ENCODE results near the gene LRBA.

LRBA gene

GRCh38 chr4:150648123-150648522, 367.0 kb downstream of the LRBA start:
- H3K79me1 ChIP-seq (replicated peaks; ENCODE audit: low read length, poor library complexity, severe bottlenecking) = peaks cover 1% of the 10 kb centered on the region
- H2AK5ac ChIP-seq (ENCODE audit: low read length, severe bottlenecking) = no peak overlapping the region
- H3K9me3 ChIP-seq (ENCODE audit: control insufficient read depth, low read length) = no peaks in the 10 kb centered on the region
- H3K4me2 ChIP-seq (ENCODE audit: low read length, poor library complexity, severe bottlenecking) = no peak overlapping the region
- H3K14ac ChIP-seq (ENCODE audit: low read length in 2 of 2) = no peak overlapping the region
- no peak overlapping the region for H2BK12ac ChIP-seq (ENCODE audit: low read length in 2 of 2)
- H4K91ac ChIP-seq (ENCODE audit: low read length) = no peak overlapping the region
- no peak for DNase-seq
- H2BK120ac ChIP-seq (ENCODE audit: low read depth, low read length) = no peak overlapping the region
- no peak overlapping the region for H4K8ac ChIP-seq (ENCODE audit: low read length)
- no peaks in the 10 kb centered on the region for H3K36me3 ChIP-seq (ENCODE audit: control insufficient read depth in 1 of 2, insufficient read depth in 2 of 2, low read depth in 1 of 2, low read length in 2 of 2)
- H3K27ac ChIP-seq (ENCODE audit: low read length, poor library complexity, severe bottlenecking) = no peak overlapping the region
- no peak overlapping the region for H3K18ac ChIP-seq (ENCODE audit: low read depth in 1 of 2, low read length in 2 of 2)
- H2BK5ac ChIP-seq (ENCODE audit: low read depth, low read length, poor library complexity, severe bottlenecking) = no peak overlapping the region
- H2AFZ ChIP-seq (ENCODE audit: low read depth, low read length) = no peak overlapping the region
- 100% methylated on average over 1 of the region's 3 CpGs for WGBS
- peaks cover 1% of the 10 kb centered on the region for H3K4me1 ChIP-seq (ENCODE audit: control insufficient read depth, insufficient read depth, low read depth, low read length)
- no peaks in the 10 kb centered on the region for H3K27me3 ChIP-seq (ENCODE audit: control insufficient read depth in 1 of 2, insufficient read depth in 1 of 2, low read length in 2 of 2)
- no peak overlapping the region for H3K4me3 ChIP-seq (ENCODE audit: insufficient read depth in 1 of 2, low read depth in 1 of 2, low read length in 2 of 2)
- no peak overlapping the region for H3K9ac ChIP-seq (ENCODE audit: low read length)
- H3K23ac ChIP-seq (ENCODE audit: low read length in 2 of 2) = no peak overlapping the region
- no peak overlapping the region for H2BK15ac ChIP-seq (ENCODE audit: low read depth, poor library complexity, severe bottlenecking)
- no peak overlapping the region for H3K4ac ChIP-seq (ENCODE audit: low read depth in 1 of 2, low read length in 2 of 2)

- Histone ChIP-seq H3K4me1 (ENCODE audit: control insufficient read depth, insufficient read depth, low read depth, low read length) (peaks cover 1% of the 10 kb centered on the region), H3K27ac (ENCODE audit: low read length, poor library complexity, severe bottlenecking) (no peak overlapping the region), H3K23ac (ENCODE audit: low read length in 2 of 2) (no peak overlapping the region), H3K4ac (ENCODE audit: low read depth in 1 of 2, low read length in 2 of 2) (no peak overlapping the region), H2BK5ac (ENCODE audit: low read depth, low read length, poor library complexity, severe bottlenecking) (no peak overlapping the region), H2AK5ac (ENCODE audit: low read length, severe bottlenecking) (no peak overlapping the region), H2AFZ (ENCODE audit: low read depth, low read length) (no peak overlapping the region), H3K9ac (ENCODE audit: low read length) (no peak overlapping the region), H4K91ac (ENCODE audit: low read length) (no peak overlapping the region), H3K4me3 (ENCODE audit: insufficient read depth in 1 of 2, low read depth in 1 of 2, low read length in 2 of 2) (no peak overlapping the region), H3K79me1 (replicated peaks; ENCODE audit: low read length, poor library complexity, severe bottlenecking) (peaks cover 1% of the 10 kb centered on the region), H3K4me2 (ENCODE audit: low read length, poor library complexity, severe bottlenecking) (no peak overlapping the region), H4K8ac (ENCODE audit: low read length) (no peak overlapping the region), H3K9me3 (ENCODE audit: control insufficient read depth, low read length) (no peaks in the 10 kb centered on the region), H3K14ac (ENCODE audit: low read length in 2 of 2) (no peak overlapping the region), H2BK12ac (ENCODE audit: low read length in 2 of 2) (no peak overlapping the region), H3K36me3 (ENCODE audit: control insufficient read depth in 1 of 2, insufficient read depth in 2 of 2, low read depth in 1 of 2, low read length in 2 of 2) (no peaks in the 10 kb centered on the region), H3K27me3 (ENCODE audit: control insufficient read depth in 1 of 2, insufficient read depth in 1 of 2, low read length in 2 of 2) (no peaks in the 10 kb centered on the region), H2BK15ac (ENCODE audit: low read depth, poor library complexity, severe bottlenecking) (no peak overlapping the region), H2BK120ac (ENCODE audit: low read depth, low read length) (no peak overlapping the region), H3K18ac (ENCODE audit: low read depth in 1 of 2, low read length in 2 of 2) (no peak overlapping the region)
- DNase-seq = no peak
- no CpG with 5 or more reads among the region's 1 CpG for WGBS
Observed at GRCh38 chr4:150647008-150647407, 368.1 kb downstream of the LRBA start.

GRCh38 chr4:150641612-150642011, 373.5 kb downstream of the LRBA start:
- Histone ChIP-seq H3K9ac (ENCODE audit: low read length) (no peak overlapping the region), H4K91ac (ENCODE audit: low read length) (no peak overlapping the region), H2BK5ac (ENCODE audit: low read depth, low read length, poor library complexity, severe bottlenecking) (no peak overlapping the region), H3K36me3 (ENCODE audit: control insufficient read depth in 1 of 2, insufficient read depth in 2 of 2, low read depth in 1 of 2, low read length in 2 of 2) (no peaks in the 10 kb centered on the region), H3K14ac (ENCODE audit: low read length in 2 of 2) (no peak overlapping the region), H3K9me3 (ENCODE audit: control insufficient read depth, low read length) (peaks cover 4% of the 10 kb centered on the region), H3K27me3 (ENCODE audit: control insufficient read depth in 1 of 2, insufficient read depth in 1 of 2, low read length in 2 of 2) (no peaks in the 10 kb centered on the region), H3K4me1 (ENCODE audit: control insufficient read depth, insufficient read depth, low read depth, low read length) (no peaks in the 10 kb centered on the region), H3K27ac (ENCODE audit: low read length, poor library complexity, severe bottlenecking) (no peak overlapping the region), H3K4me2 (ENCODE audit: low read length, poor library complexity, severe bottlenecking) (no peak overlapping the region), H3K18ac (ENCODE audit: low read depth in 1 of 2, low read length in 2 of 2) (no peak overlapping the region), H2AK5ac (ENCODE audit: low read length, severe bottlenecking) (no peak overlapping the region), H3K23ac (ENCODE audit: low read length in 2 of 2) (no peak overlapping the region), H2BK12ac (ENCODE audit: low read length in 2 of 2) (no peak overlapping the region), H3K79me1 (replicated peaks; ENCODE audit: low read length, poor library complexity, severe bottlenecking) (no peaks in the 10 kb centered on the region), H2AFZ (ENCODE audit: low read depth, low read length) (no peak overlapping the region), H3K4me3 (ENCODE audit: insufficient read depth in 1 of 2, low read depth in 1 of 2, low read length in 2 of 2) (no peak overlapping the region), H4K8ac (ENCODE audit: low read length) (no peak overlapping the region), H3K4ac (ENCODE audit: low read depth in 1 of 2, low read length in 2 of 2) (no peak overlapping the region), H2BK15ac (ENCODE audit: low read depth, poor library complexity, severe bottlenecking) (no peak overlapping the region), H2BK120ac (ENCODE audit: low read depth, low read length) (no peak overlapping the region)
- no peak for DNase-seq

- H3K9ac ChIP-seq (ENCODE audit: low read length) = no peak overlapping the region
- H2BK5ac ChIP-seq (ENCODE audit: low read depth, low read length, poor library complexity, severe bottlenecking) = no peak overlapping the region
- no peak overlapping the region for H2AFZ ChIP-seq (ENCODE audit: low read depth, low read length)
- H2BK12ac ChIP-seq (ENCODE audit: low read length in 2 of 2) = no peak overlapping the region
- no peaks in the 10 kb centered on the region for H3K27me3 ChIP-seq (ENCODE audit: control insufficient read depth in 1 of 2, insufficient read depth in 1 of 2, low read length in 2 of 2)
- no peak overlapping the region for H3K27ac ChIP-seq (ENCODE audit: low read length, poor library complexity, severe bottlenecking)
- H3K4ac ChIP-seq (ENCODE audit: low read depth in 1 of 2, low read length in 2 of 2) = no peak overlapping the region
- no peak overlapping the region for H3K14ac ChIP-seq (ENCODE audit: low read length in 2 of 2)
- no peak for DNase-seq
- H3K79me1 ChIP-seq (replicated peaks; ENCODE audit: low read length, poor library complexity, severe bottlenecking) = no peaks in the 10 kb centered on the region
- H4K8ac ChIP-seq (ENCODE audit: low read length) = no peak overlapping the region
- H2BK15ac ChIP-seq (ENCODE audit: low read depth, poor library complexity, severe bottlenecking) = no peak overlapping the region
- no peak overlapping the region for H3K18ac ChIP-seq (ENCODE audit: low read depth in 1 of 2, low read length in 2 of 2)
- peaks cover 7% of the 10 kb centered on the region for H3K9me3 ChIP-seq (ENCODE audit: control insufficient read depth, low read length)
- no peak overlapping the region for H3K23ac ChIP-seq (ENCODE audit: low read length in 2 of 2)
- no peak overlapping the region for H2BK120ac ChIP-seq (ENCODE audit: low read depth, low read length)
- no peak overlapping the region for H4K91ac ChIP-seq (ENCODE audit: low read length)
- H3K36me3 ChIP-seq (ENCODE audit: control insufficient read depth in 1 of 2, insufficient read depth in 2 of 2, low read depth in 1 of 2, low read length in 2 of 2) = no peaks in the 10 kb centered on the region
- H3K4me2 ChIP-seq (ENCODE audit: low read length, poor library complexity, severe bottlenecking) = no peak overlapping the region
- no peaks in the 10 kb centered on the region for H3K4me1 ChIP-seq (ENCODE audit: control insufficient read depth, insufficient read depth, low read depth, low read length)
- H3K4me3 ChIP-seq (ENCODE audit: insufficient read depth in 1 of 2, low read depth in 1 of 2, low read length in 2 of 2) = no peak overlapping the region
- no peak overlapping the region for H2AK5ac ChIP-seq (ENCODE audit: low read length, severe bottlenecking)
Observed at GRCh38 chr4:150632639-150633038, 382.4 kb downstream of the LRBA start.
